Astrocyte of the spinal cord (primary cell): Measurements from ENCODE around the gene ABCA13.

Source experiments
- DNase-seq: peaks from one replicate; pipeline ENCODE4 v3.0.0; 2011; ENCODE audit warnings: low read depth, low spot score
- H3K4me3 ChIP-seq: 2 replicates; pipeline ENCODE4 v1.5.1; 2011; ENCODE audit warnings: low read depth, mild to moderate bottlenecking, low read length, moderate library complexity
- CTCF ChIP-seq: IDR thresholded peaks from 2 replicates; pipeline ENCODE4 v1.5.1; 2012; ENCODE audit warnings: low read depth, mild to moderate bottlenecking, low read length, inconsistent platforms
- in situ Hi-C: cut with HindIII; loops from 2 replicates; pipeline ENCODE4 v1.10.0; 2017; ENCODE audit warnings: low sequenced_read_pairs

Gene ABCA13

GRCh38 chr7:48376263-48376662 lies 205.0 kb downstream of the ABCA13 start:
- in situ Hi-C loops: no loop called here
- DNase-seq: peak; percentile 4
- no peak for TF ChIP-seq CTCF
- H3K4me3 ChIP-seq: no peak overlapping the region

GRCh38 chr7:48380921-48381320 lies 209.7 kb downstream of the ABCA13 start:
- DNase-seq: no peak
- no peak for TF ChIP-seq CTCF
- H3K4me3 ChIP-seq: no peak overlapping the region
- in situ Hi-C loops: no loop called here

GRCh38 chr7:48381571-48381970 lies 210.3 kb downstream of the ABCA13 start:
- no peak for TF ChIP-seq CTCF
- H3K4me3 ChIP-seq: no peak overlapping the region
- no peak for DNase-seq
- in situ Hi-C loops: no loop called here

- H3K4me3 ChIP-seq: no peak overlapping the region
- in situ Hi-C loops: no loop called here
- no peak for DNase-seq
- no peak for TF ChIP-seq CTCF
These were observed 213.0 kb downstream of the ABCA13 start for GRCh38 chr7:48384180-48384752.

- in situ Hi-C loops: no loop called here
- no peak for TF ChIP-seq CTCF
- DNase-seq: no peak
- no peak overlapping the region for H3K4me3 ChIP-seq
These were observed 216.7 kb downstream of the ABCA13 start for GRCh38 chr7:48387932-48388331.

GRCh38 chr7:48388911-48389310 lies 217.7 kb downstream of the ABCA13 start:
- TF ChIP-seq CTCF: no peak
- in situ Hi-C loops: no loop called here
- H3K4me3 ChIP-seq: no peak overlapping the region
- DNase-seq: no peak

GRCh38 chr7:48389977-48390376 lies 218.7 kb downstream of the ABCA13 start:
- peak; percentile 77 for DNase-seq
- TF ChIP-seq CTCF: no peak
- H3K4me3 ChIP-seq: no peak overlapping the region
- in situ Hi-C loops: no loop called here
